ENCODE measurements around the gene C22orf23. TPM values are rescaled to one million over a fixed set of nuclear protein-coding genes. Genes with fewer than 3 reads are reported as not detected.

Gene C22orf23
- total and polyA plus RNA-seq, 9 of the 15 experiments (the other 6 are each of a cell fraction or from before 2014, with no cell fraction given), result 0.25 to 1.0 (median 0.53) TPM

GRCh38 chr22:37912171-37912570, 41.2 kb downstream of the C22orf23 start:
- POLR2A ChIA-PET, result interaction anchor here (0.6 kb wide), 2 partner anchors 9 to 231 kb away, joined by 3 read pairs; no protein-coding TSS in a partner anchor
- intact Hi-C loops (cut with micrococcal nuclease), result no loop called here

More at GRCh38 chr22:37912171-37912570, 41.2 kb downstream of the C22orf23 start:
- Histone ChIP-seq H3K27me3 (ENCODE audit: control insufficient read depth in 2 of 2, insufficient read depth in 2 of 2, low read length in 2 of 2) (no peaks in the 10 kb centered on the region), H3K4me2 (ENCODE audit: insufficient read depth, low read length) (no peak overlapping the region), H4K20me1 (replicated peaks; ENCODE audit: control insufficient read depth, insufficient read depth, low read length) (no peaks in the 10 kb centered on the region; the same call in 1 of the 2 replicates), H3K9me1 (ENCODE audit: control insufficient read depth, insufficient read depth, low read length) (no peaks in the 10 kb centered on the region), H3K9ac (ENCODE audit: insufficient read depth in 1 of 2, low read depth in 2 of 2, low read length in 2 of 2) (no peak overlapping the region), H3K4me1 (replicated peaks in 1 of 2; ENCODE audit: control insufficient read depth in 2 of 2, insufficient read depth in 2 of 2, low read length in 2 of 2) (peaks cover 4 to 11% of the 10 kb centered on the region in 2 experiments; a peak in 4 of 5 replicates), H3K79me2 (ENCODE audit: control insufficient read depth, insufficient read depth, low read length) (peaks cover 3% of the 10 kb centered on the region; the same call in 2 of the 3 replicates), H3K9me3 (replicated peaks; ENCODE audit: control insufficient read depth, insufficient read depth, low read depth, low read length) (no peaks in the 10 kb centered on the region), H2AFZ (ENCODE audit: low read depth, low read length) (no peak overlapping the region), H3K27ac (ENCODE audit: extremely low read depth, low read depth, low read length) (no peak overlapping the region), H3K4me3 (no peak overlapping the region), H3K36me3 (ENCODE audit: control insufficient read depth, insufficient read depth, low read length) (peaks cover 6% of the 10 kb centered on the region; the same call in 2 of the 3 replicates)
- DNase-seq (ENCODE audit: extremely low read depth in 1 of 4, low spot score in 3 of 4) (no peak), FAIRE-seq (no peak), ATAC-seq (no peak)
- WGBS (ENCODE audit: insufficient coverage, low coverage, missing lambda C conversion rate), result 90% methylated on average over 5 of the region's 8 CpGs
- CTCF ChIA-PET (ENCODE audit: low intra/inter-chr PET ratio), result no interaction called here
- BruUV-seq (replicated peaks), result no TSS peak
- TF ChIP-seq ZBTB43 (CRISPR knock-in tag; IDR thresholded peaks at IDR 0.05) (no peak), ZNF24 (IDR thresholded peaks at IDR 0.05) (no peak), GATAD2A (IDR thresholded peaks at IDR 0.05) (no peak), ATF6 (CRISPR knock-in tag; IDR thresholded peaks at IDR 0.05) (no peak), NCOA6 (IDR thresholded peaks at IDR 0.05) (no peak), TAF9B (IDR thresholded peaks at IDR 0.05; ENCODE audit: partially characterized antibody) (no peak)
- in situ Hi-C loops (cut with MboI), result no loop called here

Data from K562 (cell line).